ENCODE measurements around the gene HCFC1R1. TPM values are rescaled to one million over a fixed set of nuclear protein-coding genes. Genes with fewer than 3 reads are reported as not detected.

Gene HCFC1R1
- total RNA-seq, 1 experiment from 2014 or later, result 76.0 TPM

DNA sequence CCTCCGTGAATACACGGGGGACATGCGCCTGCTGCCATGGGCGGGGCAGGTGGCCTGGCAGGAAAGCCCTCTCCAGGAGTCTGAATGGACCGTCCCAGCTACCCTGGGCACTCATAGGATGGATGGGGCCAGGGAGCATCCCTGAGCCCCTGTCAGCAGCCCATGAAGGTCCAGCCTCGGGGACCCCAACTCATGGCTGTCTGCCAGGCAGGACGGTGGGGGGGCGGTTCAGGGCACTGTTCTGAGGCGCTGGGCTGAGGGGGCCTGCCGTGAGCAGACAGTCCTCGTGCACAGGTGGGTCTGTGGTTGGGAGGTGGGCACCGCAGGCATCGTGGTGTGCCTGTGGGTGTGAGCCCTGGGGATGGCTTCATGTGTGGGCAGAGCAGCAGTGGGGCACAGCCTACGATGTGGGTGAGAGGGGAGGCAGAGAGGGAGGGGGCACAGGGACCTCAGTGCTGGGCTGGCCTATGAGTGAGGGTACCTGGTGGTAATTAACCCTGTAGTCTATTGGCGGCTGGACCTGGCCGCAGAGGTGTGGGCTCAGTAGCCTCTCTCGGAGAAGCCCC is 37.0 kb downstream of the HCFC1R1 start (continued):
- TF ChIP-seq, protein P1, sequence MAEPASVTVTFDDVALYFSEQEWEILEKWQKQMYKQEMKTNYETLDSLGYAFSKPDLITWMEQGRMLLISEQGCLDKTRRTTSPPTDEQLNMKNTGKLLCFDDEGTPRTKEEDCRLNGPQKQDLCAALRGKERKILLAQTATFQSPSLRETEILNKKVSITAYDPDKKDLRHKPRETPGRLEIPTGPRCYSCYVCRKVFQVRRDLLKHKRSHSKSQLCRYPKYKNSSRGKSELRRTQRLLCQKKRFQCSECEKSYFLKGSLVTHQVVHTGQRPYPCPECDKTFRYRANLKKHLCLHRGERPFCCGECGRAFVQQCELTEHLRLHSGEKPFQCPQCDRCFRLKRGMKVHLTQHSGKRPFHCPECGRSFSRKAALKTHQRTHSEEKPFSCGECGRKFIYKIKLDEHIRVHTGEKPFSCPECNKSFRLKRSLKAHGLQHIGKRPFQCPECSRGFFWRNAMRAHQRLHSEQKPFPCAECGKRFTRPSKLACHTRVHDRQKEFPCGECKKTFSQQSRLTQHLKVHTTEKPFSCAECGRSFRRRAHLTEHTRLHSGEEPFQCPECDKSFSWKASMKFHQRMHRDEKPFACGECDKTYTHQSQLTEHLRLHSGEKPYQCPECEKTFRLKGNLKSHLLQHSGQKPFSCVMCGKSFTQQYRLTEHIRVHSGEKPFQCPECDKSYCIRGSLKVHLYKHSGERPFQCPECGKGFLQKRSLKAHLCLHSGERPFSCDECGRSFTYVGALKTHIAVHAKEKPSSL (CRISPR knock-in tag; conservative IDR thresholded peaks at IDR 0.05), result no peak
- TF ChIP-seq NR1H2 (CRISPR knock-in tag; IDR thresholded peaks at IDR 0.05) (no peak), ZNF396 (CRISPR knock-in tag; IDR thresholded peaks at IDR 0.05; ENCODE audit: borderline replicate concordance) (no peak), PRRX2 (CRISPR knock-in tag; IDR thresholded peaks at IDR 0.05) (no peak)
- TF ChIP-seq, protein P2, sequence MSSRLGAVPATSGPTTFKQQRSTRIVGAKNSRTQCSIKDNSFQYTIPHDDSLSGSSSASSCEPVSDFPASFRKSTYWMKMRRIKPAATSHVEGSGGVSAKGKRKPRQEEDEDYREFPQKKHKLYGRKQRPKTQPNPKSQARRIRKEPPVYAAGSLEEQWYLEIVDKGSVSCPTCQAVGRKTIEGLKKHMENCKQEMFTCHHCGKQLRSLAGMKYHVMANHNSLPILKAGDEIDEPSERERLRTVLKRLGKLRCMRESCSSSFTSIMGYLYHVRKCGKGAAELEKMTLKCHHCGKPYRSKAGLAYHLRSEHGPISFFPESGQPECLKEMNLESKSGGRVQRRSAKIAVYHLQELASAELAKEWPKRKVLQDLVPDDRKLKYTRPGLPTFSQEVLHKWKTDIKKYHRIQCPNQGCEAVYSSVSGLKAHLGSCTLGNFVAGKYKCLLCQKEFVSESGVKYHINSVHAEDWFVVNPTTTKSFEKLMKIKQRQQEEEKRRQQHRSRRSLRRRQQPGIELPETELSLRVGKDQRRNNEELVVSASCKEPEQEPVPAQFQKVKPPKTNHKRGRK (CRISPR knock-in tag; IDR thresholded peaks at IDR 0.05; ENCODE audit: borderline replicate concordance), result no peak
- TF ChIP-seq, protein P3, sequence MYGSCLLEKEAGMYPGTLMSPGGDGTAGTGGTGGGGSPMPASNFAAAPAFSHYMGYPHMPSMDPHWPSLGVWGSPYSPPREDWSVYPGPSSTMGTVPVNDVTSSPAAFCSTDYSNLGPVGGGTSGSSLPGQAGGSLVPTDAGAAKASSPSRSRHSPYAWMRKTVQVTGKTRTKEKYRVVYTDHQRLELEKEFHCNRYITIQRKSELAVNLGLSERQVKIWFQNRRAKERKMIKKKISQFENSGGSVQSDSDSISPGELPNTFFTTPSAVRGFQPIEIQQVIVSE (CRISPR knock-in tag; IDR thresholded peaks at IDR 0.05; ENCODE audit: borderline replicate concordance), result no peak
- TF ChIP-seq, protein P4, sequence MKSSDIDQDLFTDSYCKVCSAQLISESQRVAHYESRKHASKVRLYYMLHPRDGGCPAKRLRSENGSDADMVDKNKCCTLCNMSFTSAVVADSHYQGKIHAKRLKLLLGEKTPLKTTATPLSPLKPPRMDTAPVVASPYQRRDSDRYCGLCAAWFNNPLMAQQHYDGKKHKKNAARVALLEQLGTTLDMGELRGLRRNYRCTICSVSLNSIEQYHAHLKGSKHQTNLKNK (CRISPR knock-in tag; IDR thresholded peaks at IDR 0.05), result no peak
- TF ChIP-seq, protein P5, sequence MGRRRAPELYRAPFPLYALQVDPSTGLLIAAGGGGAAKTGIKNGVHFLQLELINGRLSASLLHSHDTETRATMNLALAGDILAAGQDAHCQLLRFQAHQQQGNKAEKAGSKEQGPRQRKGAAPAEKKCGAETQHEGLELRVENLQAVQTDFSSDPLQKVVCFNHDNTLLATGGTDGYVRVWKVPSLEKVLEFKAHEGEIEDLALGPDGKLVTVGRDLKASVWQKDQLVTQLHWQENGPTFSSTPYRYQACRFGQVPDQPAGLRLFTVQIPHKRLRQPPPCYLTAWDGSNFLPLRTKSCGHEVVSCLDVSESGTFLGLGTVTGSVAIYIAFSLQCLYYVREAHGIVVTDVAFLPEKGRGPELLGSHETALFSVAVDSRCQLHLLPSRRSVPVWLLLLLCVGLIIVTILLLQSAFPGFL (CRISPR knock-in tag; IDR thresholded peaks at IDR 0.05; ENCODE audit: borderline replicate concordance), result no peak
- TF ChIP-seq, protein P6, sequence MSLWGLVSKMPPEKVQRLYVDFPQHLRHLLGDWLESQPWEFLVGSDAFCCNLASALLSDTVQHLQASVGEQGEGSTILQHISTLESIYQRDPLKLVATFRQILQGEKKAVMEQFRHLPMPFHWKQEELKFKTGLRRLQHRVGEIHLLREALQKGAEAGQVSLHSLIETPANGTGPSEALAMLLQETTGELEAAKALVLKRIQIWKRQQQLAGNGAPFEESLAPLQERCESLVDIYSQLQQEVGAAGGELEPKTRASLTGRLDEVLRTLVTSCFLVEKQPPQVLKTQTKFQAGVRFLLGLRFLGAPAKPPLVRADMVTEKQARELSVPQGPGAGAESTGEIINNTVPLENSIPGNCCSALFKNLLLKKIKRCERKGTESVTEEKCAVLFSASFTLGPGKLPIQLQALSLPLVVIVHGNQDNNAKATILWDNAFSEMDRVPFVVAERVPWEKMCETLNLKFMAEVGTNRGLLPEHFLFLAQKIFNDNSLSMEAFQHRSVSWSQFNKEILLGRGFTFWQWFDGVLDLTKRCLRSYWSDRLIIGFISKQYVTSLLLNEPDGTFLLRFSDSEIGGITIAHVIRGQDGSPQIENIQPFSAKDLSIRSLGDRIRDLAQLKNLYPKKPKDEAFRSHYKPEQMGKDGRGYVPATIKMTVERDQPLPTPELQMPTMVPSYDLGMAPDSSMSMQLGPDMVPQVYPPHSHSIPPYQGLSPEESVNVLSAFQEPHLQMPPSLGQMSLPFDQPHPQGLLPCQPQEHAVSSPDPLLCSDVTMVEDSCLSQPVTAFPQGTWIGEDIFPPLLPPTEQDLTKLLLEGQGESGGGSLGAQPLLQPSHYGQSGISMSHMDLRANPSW (CRISPR knock-in tag; conservative IDR thresholded peaks at IDR 0.05; ENCODE audit: low read depth), result no peak

DNA sequence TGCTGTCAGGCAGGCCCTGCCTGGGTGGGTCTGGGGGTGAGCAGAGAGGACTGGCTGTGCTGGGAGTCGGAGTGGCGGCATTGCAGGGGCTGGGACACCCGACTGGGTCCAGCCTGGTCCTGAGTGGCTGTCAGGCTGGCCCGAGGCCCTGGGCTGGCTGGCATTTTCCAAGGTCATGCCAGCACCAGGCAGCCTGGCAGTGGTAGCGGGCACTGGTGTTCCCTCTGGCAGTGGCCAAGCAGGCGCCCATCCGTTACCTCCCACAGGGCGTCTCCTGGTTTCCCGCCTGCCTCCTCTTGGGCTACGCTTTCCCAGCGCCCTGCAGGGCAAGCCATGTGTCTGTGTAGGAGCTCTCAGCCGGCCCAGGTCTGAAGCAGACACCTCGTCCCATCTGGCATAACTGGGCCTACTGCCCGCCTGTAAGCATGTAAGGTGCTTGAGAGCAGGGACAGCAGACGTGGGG is 37.8 kb downstream of the HCFC1R1 start:
- Mint-ChIP-seq H3K4me1 (peaks cover 41% of the 10 kb centered on the region), H3K4me3 (no peak overlapping the region), H3K36me3 (no peaks in the 10 kb centered on the region), H3K27me3 (ENCODE audit: low read depth) (peaks cover 6% of the 10 kb centered on the region; the same call in 1 of the 2 replicates), H3K27ac (no peak overlapping the region), H3K9me3 (no peaks in the 10 kb centered on the region)
- ChIA-PET CTCF (interaction anchor here (0.9 to 2.0 kb wide), 4 partner anchors 14 to 73 kb away, joined by 3 to 8 read pairs (median 3); no protein-coding TSS in a partner anchor), POLR2A (no interaction called here)
- no peak for TF ChIP-seq NFE2L1 (CRISPR knock-in tag; IDR thresholded peaks at IDR 0.05)
- TF ChIP-seq SP1 (CRISPR knock-in tag; conservative IDR thresholded peaks at IDR 0.05), result no peak
- TF ChIP-seq NFYB (CRISPR knock-in tag; conservative IDR thresholded peaks at IDR 0.05; ENCODE audit: low read depth), result no peak
- TF ChIP-seq, protein P7, sequence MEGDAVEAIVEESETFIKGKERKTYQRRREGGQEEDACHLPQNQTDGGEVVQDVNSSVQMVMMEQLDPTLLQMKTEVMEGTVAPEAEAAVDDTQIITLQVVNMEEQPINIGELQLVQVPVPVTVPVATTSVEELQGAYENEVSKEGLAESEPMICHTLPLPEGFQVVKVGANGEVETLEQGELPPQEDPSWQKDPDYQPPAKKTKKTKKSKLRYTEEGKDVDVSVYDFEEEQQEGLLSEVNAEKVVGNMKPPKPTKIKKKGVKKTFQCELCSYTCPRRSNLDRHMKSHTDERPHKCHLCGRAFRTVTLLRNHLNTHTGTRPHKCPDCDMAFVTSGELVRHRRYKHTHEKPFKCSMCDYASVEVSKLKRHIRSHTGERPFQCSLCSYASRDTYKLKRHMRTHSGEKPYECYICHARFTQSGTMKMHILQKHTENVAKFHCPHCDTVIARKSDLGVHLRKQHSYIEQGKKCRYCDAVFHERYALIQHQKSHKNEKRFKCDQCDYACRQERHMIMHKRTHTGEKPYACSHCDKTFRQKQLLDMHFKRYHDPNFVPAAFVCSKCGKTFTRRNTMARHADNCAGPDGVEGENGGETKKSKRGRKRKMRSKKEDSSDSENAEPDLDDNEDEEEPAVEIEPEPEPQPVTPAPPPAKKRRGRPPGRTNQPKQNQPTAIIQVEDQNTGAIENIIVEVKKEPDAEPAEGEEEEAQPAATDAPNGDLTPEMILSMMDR (IDR thresholded peaks at IDR 0.05), result no peak
- TF ChIP-seq FOXP1 (CRISPR knock-in tag; IDR thresholded peaks at IDR 0.05; ENCODE audit: borderline replicate concordance), result no peak
- DNase-seq (ENCODE audit: low spot score), result no peak
- ATAC-seq, result no peak
